Measurements from ENCODE around the gene RNASEH1. TPM values are rescaled to one million over a fixed set of nuclear protein-coding genes. Genes with fewer than 3 reads are reported as not detected.
A peak's percentile ranks its signal among the peaks of the same experiment; 100 is the strongest.

RNASEH1 gene
- total RNA-seq, 1 experiment from 2014 or later: 42.0 TPM

- DNase-seq: no peak
- Histone ChIP-seq H2BK20ac (ENCODE audit: low read depth, low read length, poor library complexity, severe bottlenecking) (no peak overlapping the region), H4K5ac (ENCODE audit: insufficient read length, low read depth, low read length) (no peak overlapping the region), H3K4me2 (ENCODE audit: insufficient read depth, insufficient read length, low read length) (peak overlapping the region; percentile 88), H2AK5ac (ENCODE audit: insufficient read length, low read length) (no peak overlapping the region), H3K56ac (ENCODE audit: insufficient read length, low read depth, low read length) (no peak overlapping the region), H3K23me2 (ENCODE audit: insufficient read length, low read depth, low read length, poor library complexity, severe bottlenecking) (peaks cover 9% of the 10 kb centered on the region), H2BK120ac (ENCODE audit: low read depth, low read length, poor library complexity, severe bottlenecking) (no peak overlapping the region), H3K23ac (ENCODE audit: insufficient read length, low read depth, low read length) (no peak overlapping the region), H3K79me1 (ENCODE audit: insufficient read depth, low read depth, low read length, poor library complexity, severe bottlenecking) (no peaks in the 10 kb centered on the region), H2BK15ac (ENCODE audit: low read depth, low read length) (no peak overlapping the region), H3K4me1 (ENCODE audit: insufficient read depth, low read length) (peaks cover 5% of the 10 kb centered on the region; the same call in 1 of the 2 replicates), H3K27ac (ENCODE audit: insufficient read length, low read depth, low read length) (peak overlapping the region; percentile 42), H4K91ac (ENCODE audit: insufficient read length, low read depth, low read length) (no peak overlapping the region), H3K4ac (ENCODE audit: low read depth, low read length) (no peak overlapping the region), H2BK5ac (ENCODE audit: insufficient read length, low read length) (no peak overlapping the region), H3K79me2 (ENCODE audit: insufficient read depth, low read length) (no peaks in the 10 kb centered on the region), H3T11ph (ENCODE audit: low read length) (no peak overlapping the region), H3K9me3 (ENCODE audit: control insufficient read depth, low read depth, low read length) (no peaks in the 10 kb centered on the region), H3K27me3 (ENCODE audit: insufficient read depth, low read length) (no peaks in the 10 kb centered on the region), H4K20me1 (ENCODE audit: control insufficient read depth, insufficient read depth, insufficient read length) (no peaks in the 10 kb centered on the region), H3K9ac (ENCODE audit: extremely low read depth, insufficient read length, low read length) (peak overlapping the region; percentile 82), H4K8ac (replicated peaks; ENCODE audit: insufficient read length, low read depth, low read length) (no peak overlapping the region), H2BK12ac (ENCODE audit: insufficient read length, low read depth, low read length) (no peak overlapping the region), H3K18ac (ENCODE audit: insufficient read length, low read depth, low read length) (no peak overlapping the region), H3K14ac (ENCODE audit: insufficient read depth, low read length) (no peak overlapping the region), H2AFZ (ENCODE audit: low read length) (no peak overlapping the region)
- peaks cover 24% of the 10 kb centered on the region in 2 experiments for H3K4me1 Mint-ChIP-seq
- peak overlapping the region; percentile 79 to 80 for H3K4me3 Mint-ChIP-seq
- peaks cover 21 to 24% (median 23%) of the 10 kb centered on the region in 3 experiments for H3K36me3 Mint-ChIP-seq (ENCODE audit: insufficient read depth in 1 of 3, low read depth in 3 of 3)
- H3K9me3 Mint-ChIP-seq: peaks cover 11 to 12% of the 10 kb centered on the region in 2 experiments
- peak overlapping the region; percentile 42 to 97 (median 88) for H3K27ac Mint-ChIP-seq
- TF ChIP-seq CTCF (conservative IDR thresholded peaks at IDR 0.05): no peak
- H3K27me3 Mint-ChIP-seq (ENCODE audit: low read depth): peaks cover 14% of the 10 kb centered on the region
- WGBS (ENCODE audit: extremely low coverage, insufficient read length, low lambda C conversion rate): no CpG with 5 or more reads among the region's 3 CpGs
Observed at GRCh38 chr2:3517948-3518495, 40.1 kb downstream of the RNASEH1 start.
